CD4-positive, alpha-beta memory T cell (primary cell): ENCODE measurements around the gene MAPK7. TPM values are rescaled to one million over a fixed set of nuclear protein-coding genes. Genes with fewer than 3 reads are reported as not detected.
A peak's percentile ranks its signal among the peaks of the same experiment; 100 is the strongest.

Experiments
- CTCF ChIA-PET: fragments of 350-600 bp; sonication (Branson Sonifier 250); formaldehyde crosslinking; loops from one replicate; lab custom pipeline; 2021; ENCODE audit warnings: inconsistent platforms; ENCODE audit not compliant: partially characterized antibody; lab: Charles Lee
- POLR2A ChIA-PET: fragments of 350-600 bp; sonication (Branson Sonifier 250); formaldehyde crosslinking; loops from one replicate; lab custom pipeline; 2021; ENCODE audit not compliant: partially characterized antibody; lab: Charles Lee
- DNase-seq, 5 donors: peaks; one replicate each; pipeline versions ENCODE4 v3.0.0 to v3.0.0-alpha.2; 2020 to 2022; ENCODE audit warnings: mixed read lengths in 1 of 5
- H3K27ac ChIP-seq: one replicate; pipeline ENCODE4 v1.7.0; 2013; ENCODE audit warnings: low read depth, low read length
- H3K27me3 ChIP-seq: 2 replicates; pipeline ENCODE4 v1.7.0; 2013; ENCODE audit warnings: mild to moderate bottlenecking, low read length, moderate library complexity; ENCODE audit not compliant: insufficient read depth
- H3K36me3 ChIP-seq: 2 replicates; pipeline ENCODE4 v1.7.0; 2013; ENCODE audit warnings: mild to moderate bottlenecking, low read length, moderate library complexity; ENCODE audit not compliant: insufficient read depth
- H3K4me1 ChIP-seq: 2 replicates; pipeline ENCODE4 v1.7.0; 2013; ENCODE audit warnings: mild to moderate bottlenecking, low read length, moderate library complexity; ENCODE audit not compliant: insufficient read depth
- H3K4me3 ChIP-seq, 2 donors: one replicate each; pipeline ENCODE4 v1.7.0; 2013; ENCODE audit warnings: low read length in 2 of 2, mild to moderate bottlenecking in 1 of 2
- H3K9me3 ChIP-seq, 2 donors: one replicate each; pipeline ENCODE4 v1.7.0; 2013; ENCODE audit warnings: low read length in 2 of 2, control low read depth in 1 of 2; ENCODE audit not compliant: control insufficient read depth in 1 of 2
- H3K27ac Mint-ChIP-seq, 7 donors: one replicate each; pipeline ENCODE4 v1.8.0; 2020 to 2021; ENCODE audit warnings: mixed read lengths in 7 of 7, mild to moderate bottlenecking in 6 of 7, inconsistent platforms in 3 of 7, moderate library complexity in 3 of 7
- H3K27me3 Mint-ChIP-seq, 2 donors: one replicate each; pipeline ENCODE4 v1.8.0; 2020 to 2021; ENCODE audit warnings: mixed read lengths in 2 of 2
- H3K36me3 Mint-ChIP-seq, 2 donors: one replicate each; pipeline ENCODE4 v1.8.0; 2020 to 2021; ENCODE audit warnings: mixed read lengths in 2 of 2, inconsistent platforms in 1 of 2, mild to moderate bottlenecking in 1 of 2
- H3K4me1 Mint-ChIP-seq, 4 donors: one replicate each; pipeline ENCODE4 v1.8.0; 2020 to 2021; ENCODE audit warnings: mixed read lengths in 4 of 4, mild to moderate bottlenecking in 1 of 4
- H3K4me3 Mint-ChIP-seq, 8 donors: one replicate each; pipeline ENCODE4 v1.8.0; 2020 to 2021; ENCODE audit warnings: mixed read lengths in 8 of 8, mild to moderate bottlenecking in 7 of 8, moderate library complexity in 6 of 8, inconsistent platforms in 3 of 8
- H3K9me3 Mint-ChIP-seq, 8 donors: one replicate each; pipeline ENCODE4 v1.8.0; 2020 to 2021; ENCODE audit warnings: mixed read lengths in 8 of 8, mild to moderate bottlenecking in 5 of 8, inconsistent platforms in 3 of 8, moderate library complexity in 1 of 8
- intact Hi-C: fragments of 100-400 bp; cut with micrococcal nuclease; formaldehyde crosslinking; loops from one replicate; pipeline ENCODE4 v1.15.1; 2023
- polyA plus RNA-seq, 2 donors: library from polyadenylated mRNA; unstranded; fragments of 300-500 nt; fragmentation: Illumina TruSeq; gene quantifications; one replicate each; pipeline ENCODE4 v1.2.3, GENCODE V29; 2021
- total RNA-seq, 2 experiments: library from RNA; stranded (reverse); gene quantifications; one replicate each; pipeline ENCODE4 v1.2.3, GENCODE V29; 2021

Gene MAPK7
- total and polyA plus RNA-seq, 4 experiments from 2014 or later, result 2.1 to 26.2 (median 15.9) TPM

GRCh38 chr17:19372866-19373504, 5.3 kb upstream of the MAPK7 start:
- CTCF ChIA-PET, result interaction anchor here (2.9 kb wide), 1 partner anchor 10 kb away, joined by 13 read pairs; the partner anchor contains the start of gene B9D1

GRCh38 chr17:19374136-19374535, 4.2 kb upstream of the MAPK7 start:
- CTCF ChIA-PET, result interaction anchor here (0.6 to 1.6 kb wide), 3 partner anchors 11 to 376 kb away, joined by 3 to 11 read pairs (median 5); partner anchors contain the start of gene B9D1
- POLR2A ChIA-PET, result no interaction called here
- no peaks in the 10 kb centered on the region for H3K36me3 ChIP-seq
- Mint-ChIP-seq H3K27me3 (no peaks in the 10 kb centered on the region), H3K4me3 (peak overlapping the region in 1 of 8 donors; percentile 35), H3K4me1 (peaks cover 36 to 73% (median 49%) of the 10 kb centered on the region in 4 donors), H3K36me3 (peaks cover 0 to 11% of the 10 kb centered on the region in 2 donors), H3K27ac (peak overlapping the region in 1 of 7 donors; percentile 41), H3K9me3 (peaks cover 0 to 3% (median 0%) of the 10 kb centered on the region in 8 donors)
- H3K27ac ChIP-seq, result no peak overlapping the region
- H3K9me3 ChIP-seq, result no peaks in the 10 kb centered on the region
- no peak for DNase-seq
- intact Hi-C loops, result loop anchor here (10.0 kb wide), 1 partner anchor 519 kb away; the partner anchor contains the start of gene PRPSAP2
- H3K27me3 ChIP-seq, result no peaks in the 10 kb centered on the region
- H3K4me3 ChIP-seq, result no peak overlapping the region
- H3K4me1 ChIP-seq, result peaks cover 56% of the 10 kb centered on the region

More at GRCh38 chr17:19372866-19373504, 5.3 kb upstream of the MAPK7 start:
- H3K4me3 ChIP-seq, result no peak overlapping the region
- Mint-ChIP-seq H3K27me3 (no peaks in the 10 kb centered on the region), H3K4me1 (peaks cover 39 to 80% (median 54%) of the 10 kb centered on the region in 4 donors), H3K27ac (peak overlapping the region in 3 of 7 donors; percentile 15 to 85 (median 81)), H3K4me3 (peak overlapping the region in 1 of 8 donors; percentile 60), H3K9me3 (peaks cover 0 to 4% (median 0%) of the 10 kb centered on the region in 8 donors), H3K36me3 (peaks cover 0 to 8% of the 10 kb centered on the region in 2 donors)
- H3K27ac ChIP-seq, result no peak overlapping the region
- H3K4me1 ChIP-seq, result peaks cover 58% of the 10 kb centered on the region
- DNase-seq, result no peak
- H3K36me3 ChIP-seq, result no peaks in the 10 kb centered on the region
- H3K9me3 ChIP-seq, result no peaks in the 10 kb centered on the region
- POLR2A ChIA-PET, result no interaction called here
- intact Hi-C loops, result loop anchor here (10.0 kb wide), 1 partner anchor 518 kb away; the partner anchor contains the start of gene PRPSAP2
- H3K27me3 ChIP-seq, result no peaks in the 10 kb centered on the region

GRCh38 chr17:19375732-19376131, 2.6 kb upstream of the MAPK7 start:
- Mint-ChIP-seq H3K27ac (peak overlapping the region in 2 of 7 donors; percentile 37 to 46), H3K4me1 (peaks cover 25 to 68% (median 37%) of the 10 kb centered on the region in 4 donors), H3K27me3 (no peaks in the 10 kb centered on the region), H3K36me3 (peaks cover 15 to 26% of the 10 kb centered on the region in 2 donors), H3K9me3 (peaks cover 0 to 3% (median 0%) of the 10 kb centered on the region in 8 donors), H3K4me3 (peak overlapping the region in 4 of 8 donors; percentile 33 to 54 (median 44))
- Histone ChIP-seq H3K4me3 (no peak overlapping the region), H3K27ac (no peak overlapping the region), H3K9me3 (no peaks in the 10 kb centered on the region), H3K27me3 (no peaks in the 10 kb centered on the region), H3K4me1 (peaks cover 40% of the 10 kb centered on the region), H3K36me3 (peaks cover 8% of the 10 kb centered on the region)
- ChIA-PET CTCF (interaction anchor here (1.3 kb wide), 1 partner anchor 13 kb away, joined by 5 read pairs; the partner anchor contains the start of gene B9D1), POLR2A (no interaction called here)
- intact Hi-C loops, result loop anchor here (5.0 to 10.0 kb wide), 3 partner anchors 132 to 521 kb away; partner anchors contain the start of genes ALDH3A2 and PRPSAP2
- no peak for DNase-seq

- Mint-ChIP-seq H3K27me3 (no peaks in the 10 kb centered on the region), H3K27ac (peak overlapping the region; percentile 91 to 99 (median 98)), H3K4me3 (peak overlapping the region; percentile 94 to 100 (median 99)), H3K9me3 (peaks cover 0 to 3% (median 0%) of the 10 kb centered on the region in 8 donors), H3K4me1 (peaks cover 17 to 59% (median 27%) of the 10 kb centered on the region in 4 donors), H3K36me3 (peaks cover 22 to 33% of the 10 kb centered on the region in 2 donors)
- peak overlapping the region; percentile 91 for H3K27ac ChIP-seq
- CTCF ChIA-PET, result interaction anchor here (1.4 to 3.3 kb wide), 3 partner anchors 13 to 92 kb away, joined by 3 to 84 read pairs (median 30); partner anchors contain the start of gene B9D1
- no peaks in the 10 kb centered on the region for H3K27me3 ChIP-seq
- POLR2A ChIA-PET, result interaction anchor here (1.7 to 2.1 kb wide), 4 partner anchors 8 to 272 kb away, joined by 10 to 47 read pairs (median 19); partner anchors contain the start of genes ALDH3A2 and B9D1
- peaks cover 10% of the 10 kb centered on the region for H3K36me3 ChIP-seq
- H3K4me3 ChIP-seq, result peak overlapping the region; percentile 96 to 98
- intact Hi-C loops, result loop anchor here (5.0 to 10.0 kb wide), 3 partner anchors 130 to 522 kb away; partner anchors contain the start of genes ALDH3A2 and PRPSAP2
- no peak for DNase-seq
- H3K9me3 ChIP-seq, result no peaks in the 10 kb centered on the region
- peaks cover 29% of the 10 kb centered on the region for H3K4me1 ChIP-seq
These were observed 1.5 kb upstream of the MAPK7 start for GRCh38 chr17:19376811-19377210.

- peaks cover 19% of the 10 kb centered on the region for H3K4me1 ChIP-seq
- H3K36me3 ChIP-seq, result peaks cover 10% of the 10 kb centered on the region
- H3K27ac ChIP-seq, result peak overlapping the region; percentile 91
- H3K27me3 ChIP-seq, result no peaks in the 10 kb centered on the region
- Mint-ChIP-seq H3K4me1 (peaks cover 12 to 49% (median 18%) of the 10 kb centered on the region in 4 donors), H3K9me3 (peaks cover 0 to 3% (median 0%) of the 10 kb centered on the region in 8 donors), H3K36me3 (peaks cover 22 to 38% of the 10 kb centered on the region in 2 donors), H3K4me3 (peak overlapping the region; percentile 94 to 100 (median 99)), H3K27me3 (no peaks in the 10 kb centered on the region), H3K27ac (peak overlapping the region; percentile 91 to 99 (median 98))
- H3K4me3 ChIP-seq, result peak overlapping the region; percentile 96 to 98
- CTCF ChIA-PET, result interaction anchor here (0.7 to 3.3 kb wide), 12 partner anchors 8 to 385 kb away, joined by 3 to 84 read pairs (median 4); partner anchors contain the start of genes ALDH3A2 and B9D1
- intact Hi-C loops, result loop anchor here (1.0 to 10.0 kb wide), 5 partner anchors 8 to 523 kb away; partner anchors contain the start of genes ALDH3A2, B9D1 and PRPSAP2
- H3K9me3 ChIP-seq, result no peaks in the 10 kb centered on the region
- POLR2A ChIA-PET, result interaction anchor here (0.6 to 2.4 kb wide), 14 partner anchors 8 to 490 kb away, joined by 3 to 47 read pairs (median 4); partner anchors contain the start of genes ALDH3A2, B9D1 and ULK2
- peak; percentile 94 to 96 (median 95) for DNase-seq
These were observed 489 bp upstream of the MAPK7 start for GRCh38 chr17:19377602-19378415.

- Histone ChIP-seq H3K36me3 (peaks cover 10% of the 10 kb centered on the region), H3K27me3 (no peaks in the 10 kb centered on the region), H3K4me3 (no peak overlapping the region), H3K4me1 (peaks cover 15% of the 10 kb centered on the region), H3K9me3 (no peaks in the 10 kb centered on the region), H3K27ac (no peak overlapping the region)
- Mint-ChIP-seq H3K27me3 (no peaks in the 10 kb centered on the region), H3K4me1 (peaks cover 13 to 42% (median 14%) of the 10 kb centered on the region in 4 donors), H3K27ac (peak overlapping the region; percentile 67 to 98 (median 85)), H3K9me3 (peaks cover 0 to 3% (median 0%) of the 10 kb centered on the region in 8 donors), H3K4me3 (peak overlapping the region; percentile 67 to 100 (median 98)), H3K36me3 (peaks cover 27 to 52% of the 10 kb centered on the region in 2 donors)
- intact Hi-C loops, result loop anchor here (5.0 to 10.0 kb wide), 3 partner anchors 128 to 525 kb away; partner anchors contain the start of genes ALDH3A2 and PRPSAP2
- POLR2A ChIA-PET, result interaction anchor here (2.4 kb wide), 1 partner anchor 14 kb away, joined by 20 read pairs; no protein-coding TSS in a partner anchor
- no peak for DNase-seq
- CTCF ChIA-PET, result interaction anchor here (2.1 to 3.3 kb wide), 2 partner anchors 16 to 68 kb away, joined by 12 to 30 read pairs; partner anchors contain the start of gene B9D1
These were observed 1.2 kb downstream of the MAPK7 start for GRCh38 chr17:19379361-19380065.
